Superior temporal gyrus (tissue), 1 donor: ENCODE results near the gene EIF5A.

Experiments used
- DNase-seq: peaks from one replicate; pipeline ENCODE4 v3.0.0-alpha.2; 2016; ENCODE audit errors: extremely low spot score

Gene EIF5A

DNA sequence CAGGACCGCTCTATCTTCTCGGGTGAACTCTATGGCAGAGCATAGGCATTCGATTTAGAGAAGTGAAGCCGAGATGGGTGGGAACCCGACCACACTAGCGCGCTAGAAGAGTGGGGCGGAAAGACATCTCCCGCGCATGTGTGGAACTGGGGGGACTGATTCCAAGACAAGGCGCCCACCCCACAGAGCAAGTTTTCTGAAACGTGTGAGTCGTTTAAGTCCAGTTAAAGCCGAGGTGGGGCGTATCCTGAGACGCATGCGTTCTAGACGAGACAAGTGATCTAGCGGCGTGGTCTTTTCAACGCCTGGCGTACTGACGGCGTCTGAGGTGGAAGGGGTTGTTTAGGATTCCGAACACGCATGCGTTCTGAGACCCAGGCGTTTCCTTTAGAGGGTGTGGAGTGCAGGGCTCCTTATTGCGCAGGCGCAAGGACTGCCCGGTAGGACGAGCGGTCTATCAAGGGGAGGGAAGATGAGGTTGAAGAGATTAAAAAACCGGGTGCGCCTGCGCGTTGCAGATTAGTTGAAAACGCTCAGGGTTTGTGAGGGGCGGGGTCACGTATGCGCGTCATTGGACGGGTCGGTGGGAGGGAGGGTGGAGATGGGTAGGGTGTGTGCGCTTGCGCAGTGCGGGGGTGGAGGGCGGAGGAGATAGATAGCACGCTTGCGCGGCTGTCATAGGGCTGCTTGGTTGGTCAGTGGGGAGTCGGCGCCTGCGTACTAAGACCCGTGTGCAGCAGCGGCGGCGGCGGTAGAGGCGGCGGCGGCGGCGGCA lies at the start of gene EIF5A:
Gene EIF5A (plus strand): TSS at position 718 of the 775 bp plus-strand sequence. CDS start 2,008 bp downstream, outside the sequence.
- peak; percentile 99 for DNase-seq

DNA sequence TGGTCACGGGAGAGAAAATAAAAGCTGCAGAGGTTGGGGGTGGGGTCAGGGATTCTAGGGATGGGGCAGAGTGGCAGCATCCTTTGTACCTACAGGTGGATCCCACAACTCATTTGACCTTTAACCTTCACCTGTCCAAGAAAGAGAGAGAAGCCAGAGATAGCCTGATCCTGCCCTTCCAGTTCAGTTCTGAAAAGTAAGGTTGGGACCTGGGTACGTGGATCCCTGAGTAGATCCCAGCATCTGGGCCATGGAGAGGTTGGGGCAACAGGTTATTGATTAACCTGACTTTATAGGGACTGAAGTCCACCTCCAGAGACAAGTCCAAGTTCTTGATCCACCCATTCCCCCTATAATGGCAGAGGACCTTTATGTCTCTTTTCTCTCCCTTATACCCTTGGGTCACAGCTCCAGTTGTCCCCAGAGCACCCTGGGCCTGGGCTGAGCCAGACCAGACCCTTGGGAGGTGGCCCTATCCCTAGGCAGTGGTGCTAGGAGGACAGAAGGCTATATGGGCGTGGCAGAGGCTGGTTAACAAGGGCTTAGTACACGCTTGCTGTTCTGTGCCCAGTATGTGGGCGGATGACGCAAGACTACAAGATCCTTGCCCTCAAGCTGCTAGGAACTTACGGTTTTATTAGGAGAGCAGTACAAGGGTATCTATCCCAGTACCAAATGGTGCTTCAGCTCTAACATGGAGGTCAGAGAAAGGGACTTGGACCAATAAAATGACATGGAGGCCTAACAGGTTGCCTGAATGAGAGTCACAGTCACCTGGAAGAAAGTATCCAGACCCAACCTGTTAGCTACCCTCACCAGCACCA lies 48.5 kb upstream of the EIF5A start:
- no peak for DNase-seq

DNA sequence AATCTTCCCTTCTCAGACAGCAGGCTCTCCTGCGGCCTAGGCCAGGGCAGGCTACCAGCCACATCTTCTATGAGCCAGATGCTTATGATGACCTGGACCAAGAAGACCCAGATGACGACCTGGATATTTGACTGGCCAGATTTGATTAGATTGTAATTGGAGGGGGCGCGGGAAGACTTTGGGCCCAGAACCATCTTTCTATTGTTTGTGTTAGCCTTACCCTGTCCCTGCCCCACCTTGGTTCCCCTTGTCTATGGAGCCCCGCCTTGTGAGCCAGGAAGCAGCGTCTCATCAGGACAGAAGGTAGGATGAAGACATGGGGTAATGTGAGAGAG lies 47.9 kb upstream of the EIF5A start:
- no peak for DNase-seq

DNA sequence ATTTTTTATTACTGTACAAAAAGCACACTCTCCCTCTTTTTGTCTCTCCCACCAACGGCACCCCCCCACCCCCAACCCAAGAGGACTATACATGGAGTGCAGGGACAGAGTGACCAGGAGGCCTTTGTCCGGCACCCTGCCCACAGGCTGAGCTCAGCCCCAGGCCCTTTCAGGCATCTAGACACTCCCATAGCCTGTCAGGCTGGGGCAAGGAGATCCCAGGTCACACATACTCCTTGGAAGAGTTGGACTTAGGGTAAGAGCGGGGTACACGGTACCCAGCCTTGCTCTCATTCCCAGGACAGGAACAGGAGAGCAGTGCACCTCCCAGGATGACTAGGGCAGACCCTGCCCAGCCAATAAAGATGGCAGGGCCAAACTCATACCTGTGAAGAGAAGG lies 47.3 kb upstream of the EIF5A start:
- no peak for DNase-seq

DNA sequence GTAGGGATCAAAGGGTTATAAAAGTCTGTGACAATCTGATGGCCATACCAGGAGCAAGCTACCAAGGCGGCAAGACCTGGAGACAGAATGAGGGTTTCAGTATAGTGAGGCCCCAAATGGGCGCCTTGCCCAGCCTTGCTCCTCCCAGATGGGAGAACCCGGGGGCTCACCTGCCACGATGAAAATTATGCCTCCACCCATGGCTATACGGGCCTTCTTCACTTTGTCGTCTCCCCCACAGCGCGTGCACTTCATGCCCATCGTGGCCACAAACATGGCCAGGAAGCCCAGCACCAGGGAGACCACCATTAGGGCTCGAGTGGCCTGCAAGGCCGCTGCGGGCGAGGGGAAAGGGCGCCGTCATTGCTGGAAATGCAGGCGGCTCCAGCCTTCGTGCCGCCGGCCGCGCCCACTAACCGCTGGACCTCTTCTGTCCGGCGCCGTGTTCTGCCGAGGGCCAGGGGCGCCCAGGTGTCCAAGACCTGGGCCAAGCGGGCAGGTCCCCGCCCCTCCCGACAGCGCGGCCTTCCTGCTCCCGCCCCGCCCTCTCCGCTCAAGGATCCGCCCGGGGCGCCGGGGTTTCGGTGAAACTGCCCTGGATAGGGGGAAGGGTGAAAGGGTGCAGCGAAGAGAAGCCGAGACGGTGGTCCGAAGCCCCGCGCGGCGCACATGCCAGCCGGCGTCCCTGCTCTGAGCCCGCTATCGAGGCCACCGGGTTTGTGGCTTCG lies 46.6 kb upstream of the EIF5A start:
- DNase-seq = no peak

DNA sequence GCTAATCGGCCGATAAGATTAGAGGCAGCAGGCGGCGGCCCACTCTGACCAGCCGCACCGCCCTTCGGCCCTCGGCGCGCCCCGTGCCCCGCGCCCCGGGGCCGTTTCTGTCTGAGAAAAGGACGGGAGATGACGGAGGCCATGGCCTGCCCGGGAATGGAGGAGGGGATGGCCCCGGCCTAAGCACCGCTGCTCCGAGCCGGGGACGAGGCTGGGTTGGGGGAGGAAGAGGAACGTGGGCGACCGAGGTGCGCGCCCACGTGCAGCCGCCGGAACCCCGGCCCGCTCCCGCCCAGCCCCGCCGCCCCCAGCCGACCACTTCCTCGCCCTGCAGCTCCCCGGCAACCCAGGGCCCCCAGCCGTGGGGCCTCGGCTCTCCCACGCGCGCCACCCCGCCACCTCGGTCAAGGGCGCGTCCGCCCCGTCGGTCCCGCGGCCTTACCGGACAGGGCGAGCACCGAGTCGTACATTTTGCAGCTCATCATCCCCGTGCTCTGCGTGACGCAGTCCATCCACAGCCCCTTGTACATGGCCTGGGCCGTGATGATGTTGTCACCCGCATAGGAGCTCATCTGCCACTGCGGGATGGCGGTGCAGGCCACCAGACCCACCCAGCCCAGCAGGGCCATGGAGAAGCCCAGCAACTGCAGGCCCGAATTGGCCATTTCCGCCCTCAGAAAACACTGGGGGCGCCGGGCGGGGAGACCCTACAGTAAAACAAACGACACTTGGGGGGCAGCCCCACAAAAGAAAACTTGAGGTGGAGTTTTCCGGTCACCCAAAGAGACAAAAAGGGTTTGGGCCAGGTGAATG lies 45.8 kb upstream of the EIF5A start:
- no peak for DNase-seq

DNA sequence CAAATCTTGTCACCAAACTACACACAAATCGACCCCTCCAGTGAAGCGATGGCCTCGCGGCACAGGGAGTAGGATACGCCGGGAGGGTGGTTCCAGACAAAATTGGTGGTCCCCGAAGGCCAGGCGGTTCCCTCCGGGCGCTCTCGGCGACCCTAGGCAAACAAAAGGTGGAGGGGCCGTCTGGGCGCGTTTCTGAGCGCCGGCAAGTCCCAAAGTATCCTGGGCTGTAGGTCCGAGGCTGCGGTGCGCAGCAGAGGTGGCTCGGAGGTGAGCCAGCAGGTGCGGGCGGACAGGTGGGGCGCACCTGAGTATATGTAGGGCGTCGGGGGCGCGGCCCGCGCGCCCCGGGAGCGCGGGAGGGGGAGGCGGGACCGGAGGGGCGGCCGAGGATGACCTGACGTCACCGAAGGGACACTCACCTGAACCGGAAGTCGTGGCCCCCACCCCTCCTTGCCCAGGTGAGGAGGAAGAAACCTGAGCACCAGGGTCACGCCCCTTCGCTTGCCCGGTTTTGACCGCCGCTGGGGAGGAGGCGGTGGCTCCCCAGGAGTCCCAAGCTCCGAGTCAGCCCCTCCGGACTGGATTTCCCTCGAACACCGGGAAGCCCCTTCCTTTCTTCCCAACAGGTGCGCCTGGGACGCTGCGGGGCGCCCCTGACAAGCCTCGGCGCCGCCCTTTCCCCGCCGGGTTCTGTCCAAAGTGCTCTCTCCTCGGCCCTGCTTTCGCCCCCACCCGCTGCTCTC lies 45.1 kb upstream of the EIF5A start, which contains the start of gene CLDN7:
Gene CLDN7 (minus strand): TSS at position 287 of the 743 bp plus-strand sequence. CDS start 435 bp downstream, outside the sequence.
- DNase-seq = no peak

DNA sequence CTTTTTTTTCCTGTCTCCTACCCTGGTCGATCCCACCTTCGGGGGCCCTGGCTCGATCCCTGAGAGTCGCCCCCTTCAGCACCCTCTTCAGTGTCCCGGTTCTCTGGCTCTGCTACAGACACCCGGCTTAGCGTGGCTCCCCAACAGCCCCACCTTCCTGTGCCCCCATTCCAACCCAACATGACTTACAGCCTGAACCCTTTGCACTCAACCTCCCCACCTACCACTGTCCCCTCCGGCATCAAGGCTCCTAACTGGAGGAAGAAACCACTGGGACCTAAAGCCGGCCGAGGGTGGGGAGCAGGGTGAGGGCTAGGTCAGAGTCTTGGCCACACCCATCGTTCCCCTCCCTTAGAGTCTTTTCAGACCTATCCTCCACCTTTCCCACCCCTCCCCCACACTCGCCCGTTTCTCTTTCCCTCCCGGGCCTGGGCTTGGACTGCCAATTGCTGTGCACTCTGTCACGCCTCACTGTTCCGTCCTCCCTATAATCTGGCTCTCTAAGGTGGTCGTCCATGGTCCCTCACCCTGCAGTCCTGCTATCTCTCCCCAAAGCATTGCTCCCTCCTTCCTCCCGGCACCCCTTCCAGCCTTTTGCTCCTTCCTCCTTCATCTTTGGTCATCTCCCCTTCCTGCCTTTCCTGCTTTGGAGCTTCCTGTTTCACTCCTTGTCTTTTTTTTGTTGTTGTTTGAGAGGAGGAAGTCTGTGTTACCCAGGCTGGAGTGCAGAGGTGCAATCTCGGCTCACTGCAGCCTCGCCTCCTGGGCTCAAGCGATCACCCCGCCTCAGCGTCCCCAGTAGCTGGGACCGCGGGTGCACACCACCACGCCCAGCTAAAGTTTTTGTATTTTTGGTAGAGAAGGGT lies 44.3 kb upstream of the EIF5A start:
- DNase-seq = no peak

DNA sequence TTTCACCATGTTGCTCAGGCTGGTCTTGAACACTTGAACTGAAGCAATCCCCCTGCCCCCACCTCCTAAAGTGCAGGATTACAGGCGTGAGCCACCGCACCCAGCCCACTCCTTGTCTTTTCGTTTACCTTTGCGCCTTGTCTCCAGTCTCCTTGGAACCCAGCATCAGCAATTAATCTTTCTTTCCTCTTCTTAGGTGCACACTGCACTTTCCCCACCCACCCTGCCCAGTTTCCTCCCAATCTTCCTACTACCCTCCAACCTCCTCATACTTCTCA lies 43.7 kb upstream of the EIF5A start:
- DNase-seq = no peak

DNA sequence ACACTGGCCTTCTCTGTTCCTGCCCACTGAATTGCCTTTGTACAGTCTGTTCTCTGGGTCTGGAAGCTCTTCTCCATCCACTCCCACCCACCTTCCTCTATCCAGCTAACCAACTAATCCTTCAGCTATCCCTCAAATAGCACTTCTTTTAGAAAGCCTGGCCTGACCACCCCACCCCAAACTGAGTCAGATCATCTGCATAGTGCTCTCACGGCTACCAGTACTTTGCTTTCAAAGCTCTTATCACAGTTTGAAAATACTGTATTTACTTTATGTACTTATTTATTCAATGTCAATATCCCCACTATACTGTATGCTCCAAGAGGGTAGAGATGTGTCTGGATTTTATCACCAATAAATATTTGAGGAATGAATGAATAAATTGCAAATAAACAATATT lies 40.6 kb upstream of the EIF5A start:
- no peak for DNase-seq

DNA sequence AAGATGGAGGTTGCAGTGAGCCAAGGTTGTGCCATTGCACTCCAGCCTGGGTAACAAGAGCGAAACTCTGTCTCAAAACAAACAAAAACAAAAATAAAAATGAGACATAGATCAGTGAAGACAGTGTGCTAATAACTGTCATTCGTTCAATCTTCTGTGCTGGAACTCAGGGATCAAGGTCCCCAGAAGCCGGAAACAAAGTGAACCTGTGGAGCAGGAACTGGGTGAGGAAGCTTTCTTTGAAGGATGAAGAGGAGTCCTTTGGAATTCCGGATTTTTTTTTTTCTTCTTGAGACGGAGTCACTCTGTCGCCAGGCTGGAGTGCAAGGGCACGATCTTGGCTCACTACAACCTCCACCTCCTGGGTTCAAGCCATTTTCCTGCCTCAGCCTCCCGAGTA lies 28.0 kb upstream of the EIF5A start:
- no peak for DNase-seq

DNA sequence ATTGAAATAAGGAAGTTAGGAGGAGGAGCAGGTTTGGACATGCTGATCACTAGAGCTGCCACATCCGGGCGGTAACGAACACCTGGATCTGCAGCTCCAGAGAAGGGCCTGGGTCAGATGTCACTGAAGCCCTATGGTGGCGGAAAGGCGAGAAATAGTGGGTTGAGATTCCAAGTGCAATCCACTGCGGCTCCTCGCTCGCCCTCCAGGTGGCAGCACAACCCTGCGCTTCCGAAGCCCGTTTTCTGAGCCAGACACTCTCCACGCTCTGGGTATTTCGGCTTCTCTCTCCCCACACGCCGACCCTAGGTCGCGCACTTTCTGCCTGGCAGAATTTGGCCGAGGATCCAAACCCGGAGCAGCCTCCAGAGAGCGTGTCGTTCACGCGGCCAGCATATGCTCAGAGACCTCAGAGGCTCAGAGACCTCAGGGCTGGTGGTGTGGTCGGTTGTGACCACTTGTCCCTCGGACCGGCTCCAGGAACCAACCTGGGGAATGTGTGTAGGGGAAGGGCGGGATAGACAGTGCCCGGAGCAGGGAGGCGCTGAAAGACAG lies 26.8 kb upstream of the EIF5A start:
- DNase-seq = peak; percentile 90

DNA sequence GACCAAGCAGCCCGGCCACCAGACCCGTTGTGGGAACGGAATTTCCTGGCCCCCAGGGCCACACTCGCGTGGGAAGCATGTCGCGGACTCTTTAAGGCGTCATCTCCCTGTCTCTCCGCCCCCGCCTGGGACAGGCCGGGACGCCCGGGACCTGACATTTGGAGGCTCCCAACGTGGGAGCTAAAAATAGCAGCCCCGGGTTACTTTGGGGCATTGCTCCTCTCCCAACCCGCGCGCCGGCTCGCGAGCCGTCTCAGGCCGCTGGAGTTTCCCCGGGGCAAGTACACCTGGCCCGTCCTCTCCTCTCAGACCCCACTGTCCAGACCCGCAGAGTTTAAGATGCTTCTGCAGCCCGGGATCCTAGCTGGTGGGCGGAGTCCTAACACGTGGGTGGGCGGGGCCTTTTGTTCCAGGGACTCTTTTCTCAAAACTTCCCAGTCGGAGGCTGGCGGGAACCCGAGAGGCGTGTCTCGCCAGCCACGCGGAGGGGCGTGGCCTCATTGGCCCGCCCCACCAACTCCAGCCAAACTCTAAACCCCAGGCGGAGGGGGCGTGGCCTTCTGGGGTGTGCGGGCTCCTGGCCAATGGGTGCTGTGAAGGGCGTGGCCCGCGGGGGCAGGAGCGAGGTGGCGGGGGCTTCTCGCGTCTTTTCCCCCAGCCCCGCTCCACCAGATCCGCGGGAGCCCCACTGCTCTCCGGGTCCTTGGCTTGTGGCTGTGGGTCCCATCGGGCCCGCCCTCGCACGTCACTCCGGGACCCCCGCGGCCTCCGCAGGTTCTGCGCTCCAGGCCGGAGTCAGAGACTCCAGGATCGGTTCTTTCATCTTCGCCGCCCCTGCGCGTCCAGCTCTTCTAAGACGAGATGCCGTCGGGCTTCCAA lies 26.1 kb upstream of the EIF5A start, which contains the start of gene SLC2A4:
Gene SLC2A4 (plus strand): TSS at position 645 of the 879 bp plus-strand sequence. CDS start 217 bp downstream, at position 862.
- DNase-seq = peak; percentile 47

DNA sequence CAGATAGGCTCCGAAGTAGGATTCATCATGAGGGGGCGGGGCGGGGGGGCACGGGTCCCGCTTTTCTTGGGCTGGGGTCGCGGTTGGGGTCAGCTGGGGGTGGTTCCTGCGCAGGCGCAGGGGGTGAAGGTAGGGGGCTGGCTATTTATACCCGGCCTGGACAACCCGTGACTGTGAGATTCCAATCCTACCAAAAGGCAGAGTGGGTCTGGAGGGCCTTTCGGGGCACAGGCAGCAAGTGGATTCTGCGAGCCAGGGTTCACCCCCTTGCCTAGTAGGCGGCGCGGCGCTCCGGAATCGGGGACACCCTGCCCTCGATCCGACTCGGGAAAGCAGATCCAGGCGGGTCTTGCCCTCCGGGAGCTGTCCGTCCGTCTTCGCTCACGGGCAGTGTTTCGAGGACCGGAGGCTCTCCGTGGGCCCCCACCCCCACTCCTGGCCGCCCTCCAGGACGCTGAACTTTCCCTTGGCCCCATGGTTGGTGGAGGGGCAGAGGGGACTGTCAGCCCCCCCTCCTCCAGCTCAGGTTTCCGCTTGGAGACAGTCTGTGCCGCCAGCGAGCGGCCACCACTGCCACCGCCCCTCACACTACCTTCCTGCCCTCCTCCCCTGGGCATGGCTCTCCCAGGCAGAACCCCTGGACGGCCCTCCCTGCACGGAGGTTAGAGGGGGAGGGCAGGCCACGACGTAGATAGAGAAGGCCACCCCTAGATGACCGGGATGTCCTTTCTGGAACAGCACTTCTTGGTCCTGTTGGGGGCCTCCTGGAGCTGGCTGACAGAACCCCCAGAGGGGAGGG lies 25.3 kb upstream of the EIF5A start:
- no peak for DNase-seq

DNA sequence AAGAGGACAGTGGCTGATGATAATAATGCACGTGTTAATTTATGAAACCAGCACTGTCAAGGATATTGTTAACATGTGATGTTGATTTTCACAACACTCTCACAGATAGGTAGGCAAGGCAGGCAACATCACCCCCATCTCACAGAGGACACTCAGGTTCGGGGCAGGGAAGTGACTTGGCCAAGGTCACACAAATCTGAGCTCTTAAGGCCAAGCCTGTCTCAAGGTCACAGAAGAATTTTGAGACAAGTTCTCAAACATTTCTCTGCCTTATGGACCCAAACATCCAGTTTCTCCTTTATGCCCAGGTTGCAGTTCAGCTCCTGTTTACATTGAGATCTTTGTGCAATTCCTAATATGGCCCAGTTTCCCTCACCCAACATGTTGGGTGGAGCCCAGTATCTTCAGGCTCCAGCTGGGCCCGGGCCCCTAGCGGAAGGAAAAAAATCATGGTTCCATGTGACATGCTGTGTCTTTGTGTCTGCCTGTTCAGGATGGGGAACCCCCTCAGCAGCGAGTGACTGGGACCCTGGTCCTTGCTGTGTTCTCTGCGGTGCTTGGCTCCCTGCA lies 24.6 kb upstream of the EIF5A start:
- DNase-seq = no peak

DNA sequence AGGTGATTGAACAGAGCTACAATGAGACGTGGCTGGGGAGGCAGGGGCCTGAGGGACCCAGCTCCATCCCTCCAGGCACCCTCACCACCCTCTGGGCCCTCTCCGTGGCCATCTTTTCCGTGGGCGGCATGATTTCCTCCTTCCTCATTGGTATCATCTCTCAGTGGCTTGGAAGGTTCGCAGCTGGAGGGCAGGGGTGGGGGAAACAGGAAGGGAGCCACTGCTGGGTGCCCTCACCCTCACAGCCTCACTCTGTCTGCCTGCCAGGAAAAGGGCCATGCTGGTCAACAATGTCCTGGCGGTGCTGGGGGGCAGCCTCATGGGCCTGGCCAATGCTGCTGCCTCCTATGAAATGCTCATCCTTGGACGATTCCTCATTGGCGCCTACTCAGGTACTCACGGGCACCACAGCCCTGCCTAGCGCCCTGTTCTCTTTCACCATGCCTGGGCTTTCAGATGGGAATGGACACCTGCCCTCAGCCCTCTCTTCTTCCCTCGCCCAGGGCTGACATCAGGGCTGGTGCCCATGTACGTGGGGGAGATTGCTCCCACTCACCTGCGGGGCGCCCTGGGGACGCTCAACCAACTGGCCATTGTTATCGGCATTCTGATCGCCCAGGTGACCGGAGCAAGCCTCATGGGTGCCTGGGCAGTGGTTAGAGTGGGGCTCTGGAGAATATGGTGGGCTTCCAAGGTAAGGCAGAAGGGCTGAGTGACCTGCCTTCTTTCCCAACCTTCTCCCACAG lies 23.8 kb upstream of the EIF5A start:
- DNase-seq = no peak

DNA sequence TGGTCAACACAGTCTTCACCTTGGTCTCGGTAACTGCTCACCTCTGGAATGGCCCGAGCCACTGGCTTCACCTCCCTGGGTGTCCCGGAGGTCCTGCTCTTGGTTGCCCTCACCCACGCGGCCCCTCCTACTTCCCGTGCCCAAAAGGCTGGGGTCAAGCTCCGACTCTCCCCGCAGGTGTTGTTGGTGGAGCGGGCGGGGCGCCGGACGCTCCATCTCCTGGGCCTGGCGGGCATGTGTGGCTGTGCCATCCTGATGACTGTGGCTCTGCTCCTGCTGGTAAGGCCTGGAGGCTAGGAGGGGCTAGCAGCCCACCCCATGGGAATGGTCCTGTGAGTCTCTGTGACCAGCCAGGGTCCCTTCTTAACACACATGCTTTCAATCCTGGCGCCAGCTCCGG lies 22.5 kb upstream of the EIF5A start:
- DNase-seq = no peak
